Measurements from ENCODE around the gene MAP7.

- TF ChIP-seq CTCF (IDR thresholded peaks at IDR 0.05) (no peak), POLR2A (IDR thresholded peaks at IDR 0.05) (no peak)
These were observed 219.6 kb downstream of the MAP7 start for GRCh38 chr6:136330634-136331033.

Data from Peyer's patch (tissue), 4 donors.